Measurements from ENCODE around the gene SH2B3.
"Not testable (repeated sequence)": the region's sequence is repeated elsewhere in the genome, so short reads cannot be mapped to it uniquely, and the experiment has no call there.

SH2B3 gene

DNA sequence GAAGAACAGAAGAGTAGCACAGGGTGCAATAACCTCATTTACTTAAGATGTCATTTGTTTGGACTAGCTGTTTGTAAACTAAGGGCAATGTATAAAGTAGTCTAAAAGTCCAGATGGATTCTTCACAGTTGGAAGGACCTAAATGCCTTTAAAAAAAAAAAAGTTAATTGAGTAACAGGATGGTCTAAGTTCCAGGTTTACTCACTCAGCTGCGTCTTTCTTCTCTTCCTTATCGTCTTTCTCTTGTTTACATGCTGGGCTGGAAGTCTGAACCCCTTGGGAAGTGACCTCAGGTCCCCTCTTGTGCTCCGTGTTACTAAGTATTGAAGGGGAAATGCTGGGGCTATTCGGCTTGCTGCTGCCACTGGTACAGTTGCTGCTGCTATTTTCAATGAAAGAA, 82.5 kb downstream of the SH2B3 start:
- DNase-seq (ENCODE audit: extremely low read depth, low read depth) = no peak
- TF ChIP-seq, protein P1, sequence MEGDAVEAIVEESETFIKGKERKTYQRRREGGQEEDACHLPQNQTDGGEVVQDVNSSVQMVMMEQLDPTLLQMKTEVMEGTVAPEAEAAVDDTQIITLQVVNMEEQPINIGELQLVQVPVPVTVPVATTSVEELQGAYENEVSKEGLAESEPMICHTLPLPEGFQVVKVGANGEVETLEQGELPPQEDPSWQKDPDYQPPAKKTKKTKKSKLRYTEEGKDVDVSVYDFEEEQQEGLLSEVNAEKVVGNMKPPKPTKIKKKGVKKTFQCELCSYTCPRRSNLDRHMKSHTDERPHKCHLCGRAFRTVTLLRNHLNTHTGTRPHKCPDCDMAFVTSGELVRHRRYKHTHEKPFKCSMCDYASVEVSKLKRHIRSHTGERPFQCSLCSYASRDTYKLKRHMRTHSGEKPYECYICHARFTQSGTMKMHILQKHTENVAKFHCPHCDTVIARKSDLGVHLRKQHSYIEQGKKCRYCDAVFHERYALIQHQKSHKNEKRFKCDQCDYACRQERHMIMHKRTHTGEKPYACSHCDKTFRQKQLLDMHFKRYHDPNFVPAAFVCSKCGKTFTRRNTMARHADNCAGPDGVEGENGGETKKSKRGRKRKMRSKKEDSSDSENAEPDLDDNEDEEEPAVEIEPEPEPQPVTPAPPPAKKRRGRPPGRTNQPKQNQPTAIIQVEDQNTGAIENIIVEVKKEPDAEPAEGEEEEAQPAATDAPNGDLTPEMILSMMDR (IDR thresholded peaks at IDR 0.05; ENCODE audit: low read depth, low read length, missing control alignments) = no peak

DNA sequence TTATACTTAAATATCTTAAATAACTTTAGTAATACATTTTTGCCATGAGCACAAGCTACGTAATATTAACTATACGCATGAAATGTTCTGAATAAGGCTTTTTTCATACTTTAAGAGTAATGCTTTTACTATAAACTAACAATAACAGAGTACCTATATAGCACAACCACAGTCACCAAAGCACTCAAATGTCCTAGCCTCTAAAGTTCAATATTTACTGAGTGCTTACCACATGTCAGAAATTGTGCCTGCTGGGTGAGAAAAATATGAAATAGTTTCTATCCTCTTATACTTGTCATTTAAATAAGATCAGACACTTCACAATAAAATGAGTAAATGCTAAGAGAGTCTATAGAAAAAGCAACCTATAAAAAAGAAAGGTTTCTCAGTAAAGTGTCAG, 83.1 kb downstream of the SH2B3 start:
- H3K4me3 ChIP-seq (replicated peaks; ENCODE audit: low read depth, low read length) = no peak overlapping the region
- TF ChIP-seq, protein P1 (IDR thresholded peaks at IDR 0.05; ENCODE audit: low read depth, low read length, missing control alignments) = no peak
- no peak for DNase-seq (ENCODE audit: extremely low read depth, low read depth)

More for the DNA sequence above, 82.5 kb downstream of the SH2B3 start:
- no peak overlapping the region for H3K4me3 ChIP-seq (replicated peaks; ENCODE audit: low read depth, low read length)

DNA sequence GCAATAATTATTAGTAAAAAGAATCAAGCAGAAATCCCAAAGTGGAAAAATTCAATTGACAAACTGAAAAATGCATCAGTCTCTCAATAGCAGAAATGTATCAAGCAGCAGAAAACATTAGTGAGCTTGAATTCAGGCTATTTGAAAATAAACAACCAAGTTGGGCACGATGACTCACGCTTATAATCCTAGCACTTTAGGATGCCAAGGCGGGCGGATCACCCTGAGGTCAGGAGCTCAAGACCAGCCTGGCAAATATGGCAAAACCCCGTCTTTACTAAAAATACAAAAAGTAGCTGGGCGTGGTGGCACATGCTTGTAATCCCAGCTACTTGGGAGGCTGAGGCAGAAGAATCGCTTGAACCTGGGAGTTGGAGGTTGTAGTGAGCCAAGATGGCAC, 87.3 kb downstream of the SH2B3 start:
- not testable (repeated sequence) for DNase-seq (ENCODE audit: extremely low read depth, low read depth); H3K4me3 ChIP-seq (replicated peaks; ENCODE audit: low read depth, low read length)

DNA sequence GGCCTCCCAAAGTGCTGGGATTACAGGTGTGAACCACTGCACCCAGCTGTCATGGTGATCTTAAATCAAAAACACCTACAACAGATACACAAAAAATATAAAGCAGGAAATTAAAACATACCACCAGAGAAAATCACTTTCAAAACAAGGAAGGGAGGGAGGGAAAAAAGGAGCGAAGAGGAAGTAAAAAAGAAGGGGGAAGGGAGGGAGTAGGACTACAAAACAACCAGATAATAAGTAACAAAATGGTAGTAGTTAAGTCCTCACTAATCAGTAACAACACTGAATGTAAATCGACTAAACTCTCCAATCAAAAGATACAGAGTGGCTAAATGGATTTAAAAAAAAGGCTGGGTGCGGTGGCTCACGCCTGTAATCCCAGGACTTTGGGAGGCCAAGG, 89.0 kb downstream of the SH2B3 start:
- TF ChIP-seq, protein P1 (IDR thresholded peaks at IDR 0.05; ENCODE audit: low read depth, low read length, missing control alignments) = no peak
- no peak overlapping the region for H3K4me3 ChIP-seq (replicated peaks; ENCODE audit: low read depth, low read length)
- no peak for DNase-seq (ENCODE audit: extremely low read depth, low read depth)
